GM08714 (cell line): ENCODE measurements around the gene SH3BP5.
A peak's percentile ranks its signal among the peaks of the same experiment; 100 is the strongest.
"Not testable (repeated sequence)": the region's sequence is repeated elsewhere in the genome, so short reads cannot be mapped to it uniquely, and the experiment has no call there.

ENCODE experiments used
- H3K4me3 ChIP-seq: fragments of 200-500 bp; sonication (Bioruptor generic); 2 replicates; pipeline ENCODE4 v1.5.1; 2014; ENCODE audit warnings: mild to moderate bottlenecking, low read length, inconsistent platforms
- ZNF274 ChIP-seq: IDR thresholded peaks from 2 replicates; pipeline ENCODE4 v1.6.1; 2012; ENCODE audit warnings: mild to moderate bottlenecking, low read depth, low read length

SH3BP5 gene

DNA sequence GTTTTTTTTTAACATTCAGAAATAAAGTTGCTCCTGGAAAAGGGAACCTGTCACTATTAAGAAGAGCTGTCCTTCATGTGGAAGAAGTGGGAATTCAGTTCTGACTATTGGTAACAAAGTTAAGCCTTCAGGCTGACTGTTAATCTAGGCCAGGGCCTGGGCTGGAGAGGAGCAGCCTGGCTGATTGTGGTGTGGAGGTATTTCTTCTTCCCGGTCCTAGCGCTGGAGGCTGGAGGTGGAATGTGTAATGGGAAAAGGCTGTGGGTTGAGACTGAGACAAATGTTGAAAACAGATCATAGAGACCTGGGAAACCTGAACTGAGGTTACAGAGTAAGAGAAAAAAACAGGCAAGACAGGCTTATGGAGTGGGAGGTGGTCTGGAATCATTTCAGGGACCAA is 23.8 kb upstream of the SH3BP5 start:
- H3K4me3 ChIP-seq = no peak overlapping the region
- TF ChIP-seq ZNF274 = no peak

DNA sequence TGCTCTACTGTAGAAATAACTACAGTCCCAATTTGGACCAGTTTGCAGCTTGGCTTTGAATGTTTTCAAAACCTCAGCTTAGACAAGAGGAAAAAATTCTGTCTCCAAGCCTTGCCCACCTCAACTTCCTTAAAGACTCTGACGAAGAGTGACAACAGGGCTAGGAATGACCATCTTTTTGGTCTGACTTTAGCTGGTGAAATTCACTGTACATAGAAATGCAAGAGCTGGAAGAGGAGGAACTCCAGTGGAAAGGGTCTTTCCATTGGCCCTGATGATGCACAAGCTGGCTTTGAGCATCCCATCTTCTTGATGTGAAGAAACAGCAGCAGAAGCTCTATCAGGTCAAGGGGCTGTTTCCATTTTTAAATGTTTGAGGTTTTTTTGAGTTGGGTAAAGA is 22.7 kb upstream of the SH3BP5 start:
- no peak overlapping the region for H3K4me3 ChIP-seq
- no peak for TF ChIP-seq ZNF274

DNA sequence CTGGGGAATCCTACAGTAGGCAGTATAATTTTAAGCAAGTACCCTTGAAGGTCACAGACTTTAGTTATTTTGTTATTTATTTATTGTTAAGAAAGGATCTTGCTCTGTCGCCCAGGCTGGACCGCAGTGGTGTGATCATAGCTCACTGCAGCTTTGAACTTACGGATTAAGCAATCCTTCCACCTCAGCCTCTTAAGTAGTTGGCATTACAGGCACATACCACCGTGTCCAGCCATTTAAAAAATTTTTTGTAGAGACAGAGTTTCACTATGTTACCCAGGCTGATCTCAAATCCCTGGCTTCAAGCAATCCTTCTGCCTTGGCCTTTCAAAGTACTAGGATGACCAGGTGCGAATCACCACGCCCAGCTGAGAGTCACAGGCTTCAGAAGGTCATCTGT is 22.1 kb upstream of the SH3BP5 start:
- no peak for TF ChIP-seq ZNF274
- no peak overlapping the region for H3K4me3 ChIP-seq

DNA sequence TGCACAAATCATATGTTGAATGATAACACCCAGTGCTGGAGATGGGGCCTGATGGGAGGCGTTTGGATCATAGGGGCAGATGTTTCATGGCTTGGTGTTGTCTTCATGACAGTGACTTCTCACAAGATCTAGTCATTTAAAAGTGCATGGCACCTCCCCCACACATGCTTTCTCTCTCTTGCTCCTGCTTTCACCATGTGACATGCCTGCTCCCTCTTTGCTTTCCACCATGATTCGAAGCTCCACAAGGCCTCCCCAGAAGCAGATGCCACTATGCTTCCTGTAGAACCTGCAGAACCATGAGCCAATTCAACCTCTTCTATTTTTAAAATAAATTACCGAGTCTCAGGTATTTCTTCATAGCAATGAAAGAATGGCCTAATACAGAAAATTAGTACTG is 17.8 kb upstream of the SH3BP5 start:
- TF ChIP-seq ZNF274 = no peak
- H3K4me3 ChIP-seq = no peak overlapping the region

DNA sequence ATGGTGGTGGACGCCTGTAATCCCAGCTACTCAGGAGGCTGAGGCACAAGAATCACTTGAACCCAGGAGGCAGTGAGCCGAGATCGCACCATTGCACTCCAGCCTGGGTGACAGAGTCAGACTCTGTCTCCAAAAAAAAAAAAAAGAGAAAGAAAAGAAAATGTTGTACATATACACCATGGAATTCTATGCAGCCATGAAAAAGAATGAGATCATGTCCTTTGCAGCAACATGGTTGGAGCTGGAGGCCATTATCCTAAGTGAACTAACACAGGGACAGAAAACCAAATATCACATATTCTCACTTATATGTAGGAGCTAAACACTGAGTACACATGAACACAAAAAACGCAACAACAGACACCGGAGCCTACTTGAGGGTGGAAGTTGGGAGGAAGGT is 17.1 kb upstream of the SH3BP5 start:
- not testable (repeated sequence) for H3K4me3 ChIP-seq

DNA sequence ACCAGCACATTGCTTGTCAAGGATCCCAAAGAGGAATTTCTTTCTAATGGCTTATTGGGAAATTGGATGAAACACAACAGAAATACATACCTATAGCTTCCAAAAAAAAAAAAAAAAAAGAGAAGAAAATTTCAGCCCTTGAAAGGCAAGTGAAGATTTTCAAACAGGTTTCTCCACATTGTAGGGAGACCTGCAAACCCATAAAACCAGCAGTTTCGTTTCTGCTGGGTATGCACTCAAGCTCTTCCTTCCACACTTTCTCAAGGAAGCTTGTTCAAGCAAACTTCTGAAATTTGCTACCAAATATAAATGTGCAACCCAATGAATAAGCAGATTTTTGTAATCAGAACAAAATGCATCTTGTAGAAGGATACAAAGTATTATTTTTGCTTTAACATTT is 15.9 kb upstream of the SH3BP5 start:
- TF ChIP-seq ZNF274 = no peak
- no peak overlapping the region for H3K4me3 ChIP-seq

DNA sequence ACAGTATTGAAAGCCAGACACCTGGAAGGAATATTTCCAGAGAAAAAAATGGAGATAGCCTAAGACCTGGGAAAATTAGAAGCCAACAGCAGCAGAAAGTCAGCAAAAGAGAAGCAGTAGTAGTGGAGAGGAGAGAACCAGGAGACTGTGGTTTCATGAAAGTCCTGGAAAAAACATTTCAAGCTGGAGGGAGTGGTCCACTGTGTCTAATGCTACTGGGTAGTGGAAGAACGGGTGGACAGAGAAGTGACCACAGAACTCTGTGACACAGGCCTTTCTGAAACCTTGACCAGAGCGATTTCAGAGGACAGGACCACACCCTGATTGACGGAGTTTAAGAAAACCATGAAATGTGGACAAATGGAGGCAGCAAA is 15.3 kb upstream of the SH3BP5 start:
- no peak for TF ChIP-seq ZNF274
- H3K4me3 ChIP-seq = no peak overlapping the region

DNA sequence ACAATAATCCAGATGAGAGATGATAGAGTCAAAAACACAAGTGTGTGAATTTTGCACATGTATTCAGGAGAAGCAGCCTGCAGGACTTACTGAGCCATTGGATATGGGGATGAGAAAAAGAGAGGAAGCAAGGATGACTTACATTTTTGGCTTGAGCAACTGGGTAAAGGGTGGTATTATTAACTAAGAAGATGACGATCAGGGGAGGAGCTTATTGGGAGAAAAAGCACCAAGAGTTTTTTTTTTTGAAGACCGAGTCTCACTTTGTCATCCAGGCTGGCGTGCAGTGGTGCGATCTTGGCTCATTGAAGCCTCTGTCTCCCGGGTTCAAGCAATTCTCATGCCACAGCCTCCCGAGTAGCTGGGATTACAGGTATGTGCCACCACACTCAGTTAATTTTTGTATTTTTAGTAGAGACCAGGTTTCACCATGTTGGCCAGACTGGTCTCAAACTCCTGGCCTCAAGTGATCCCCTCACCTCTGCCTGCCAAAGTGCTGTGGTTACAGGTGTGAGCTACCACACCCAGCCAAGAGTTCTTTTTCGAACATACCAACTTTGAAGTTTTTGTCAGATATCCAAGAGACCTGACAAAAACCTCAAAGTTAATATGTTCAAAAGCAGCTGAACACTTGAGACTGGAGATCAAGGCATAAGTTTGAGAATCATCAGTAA is 14.8 kb upstream of the SH3BP5 start:
- TF ChIP-seq ZNF274 = no peak
- H3K4me3 ChIP-seq = no peak overlapping the region

DNA sequence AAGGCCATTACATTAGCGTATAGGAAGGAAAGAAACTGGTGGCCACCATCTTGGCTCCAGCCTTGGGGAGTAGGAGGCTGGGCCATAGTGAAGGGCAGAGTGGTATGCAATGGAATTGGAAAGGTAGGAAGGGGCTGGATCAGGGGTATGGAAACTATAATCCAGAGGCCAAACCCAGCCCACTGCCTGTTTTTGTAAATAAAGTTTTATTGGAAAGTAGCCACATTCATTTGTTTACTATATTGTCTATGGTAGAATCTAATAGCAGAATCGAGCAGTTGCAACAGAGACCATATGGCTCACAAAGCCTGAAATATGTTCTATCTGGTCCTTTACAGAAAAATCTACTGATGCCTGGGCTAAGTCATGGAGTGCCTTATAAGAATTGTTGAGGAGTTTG is 14.1 kb upstream of the SH3BP5 start:
- no peak overlapping the region for H3K4me3 ChIP-seq
- no peak for TF ChIP-seq ZNF274

DNA sequence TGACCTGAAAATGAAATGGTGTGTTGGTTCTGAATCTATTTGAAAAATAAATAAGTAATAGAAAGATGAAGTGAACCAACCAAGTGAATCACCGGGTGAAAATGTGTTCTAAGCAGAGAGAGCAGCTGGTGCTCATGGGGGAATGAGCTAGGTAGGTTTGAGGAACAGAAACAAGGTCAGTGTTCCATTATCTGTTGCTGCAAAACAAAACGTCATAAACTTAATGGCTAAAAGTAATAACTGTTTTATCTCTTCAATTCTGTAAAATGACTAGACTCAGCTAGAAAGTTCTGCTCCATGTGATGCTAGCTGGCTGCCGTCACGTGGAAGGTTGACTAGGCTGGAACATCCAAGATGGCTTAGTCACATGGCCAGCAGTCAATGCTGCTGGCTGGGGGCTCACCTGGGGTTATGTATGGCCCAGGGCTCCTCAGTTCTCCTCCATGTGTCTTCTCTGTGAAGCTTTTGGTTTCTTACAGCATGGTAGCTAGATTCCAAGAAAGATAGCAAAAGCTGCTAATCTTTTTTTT is 13.3 kb upstream of the SH3BP5 start:
- no peak for TF ChIP-seq ZNF274
- H3K4me3 ChIP-seq = peak overlapping the region; percentile 45; the same call in 1 of the 2 replicates

DNA sequence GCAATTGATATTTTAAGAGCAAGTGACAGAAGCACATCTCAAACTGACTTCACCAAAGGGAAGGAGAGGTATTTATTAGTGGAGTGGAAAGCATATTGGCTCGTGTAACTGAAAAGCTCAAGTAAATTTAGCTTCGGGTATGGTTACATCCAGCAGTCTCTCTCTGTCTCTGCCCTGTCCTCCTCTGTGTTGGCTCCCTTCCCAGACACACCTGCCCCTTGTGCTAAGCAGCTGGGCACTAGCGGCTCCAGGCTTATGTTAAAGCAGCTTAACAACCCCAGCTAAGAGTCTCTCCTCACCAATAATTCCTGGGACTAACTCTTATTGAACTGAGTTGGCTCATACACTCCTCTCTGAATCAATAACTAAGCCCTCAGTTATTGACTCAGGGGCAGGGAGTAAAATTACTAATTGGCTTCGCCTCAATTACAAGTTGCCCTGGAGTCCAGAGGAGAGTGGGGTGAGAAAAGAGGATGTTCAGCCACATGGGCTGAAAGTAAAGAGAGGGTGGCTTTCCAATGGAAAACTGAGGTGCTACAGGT is 12.8 kb upstream of the SH3BP5 start:
- no peak for TF ChIP-seq ZNF274
- H3K4me3 ChIP-seq = peak overlapping the region; percentile 45; the same call in 1 of the 2 replicates

DNA sequence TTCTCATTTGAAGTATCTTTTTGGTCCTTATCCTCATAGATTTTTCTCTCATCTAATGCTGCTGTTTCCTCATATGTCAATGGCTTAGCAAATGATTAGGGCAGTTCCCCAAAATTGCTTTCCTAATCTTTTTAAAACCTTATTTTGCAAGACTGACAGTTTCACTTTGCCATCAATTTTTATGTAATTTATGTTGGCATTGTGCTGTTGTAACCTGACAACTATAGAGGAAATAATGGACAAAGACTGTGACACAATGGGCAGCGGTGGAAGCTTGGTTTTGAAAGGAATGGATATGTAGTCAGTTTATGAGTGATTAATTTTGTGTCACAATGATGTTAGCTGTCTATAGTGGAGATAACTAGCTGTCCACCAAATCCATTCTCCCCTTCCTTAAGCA is 10.6 kb upstream of the SH3BP5 start:
- TF ChIP-seq ZNF274 = no peak
- H3K4me3 ChIP-seq = no peak overlapping the region

DNA sequence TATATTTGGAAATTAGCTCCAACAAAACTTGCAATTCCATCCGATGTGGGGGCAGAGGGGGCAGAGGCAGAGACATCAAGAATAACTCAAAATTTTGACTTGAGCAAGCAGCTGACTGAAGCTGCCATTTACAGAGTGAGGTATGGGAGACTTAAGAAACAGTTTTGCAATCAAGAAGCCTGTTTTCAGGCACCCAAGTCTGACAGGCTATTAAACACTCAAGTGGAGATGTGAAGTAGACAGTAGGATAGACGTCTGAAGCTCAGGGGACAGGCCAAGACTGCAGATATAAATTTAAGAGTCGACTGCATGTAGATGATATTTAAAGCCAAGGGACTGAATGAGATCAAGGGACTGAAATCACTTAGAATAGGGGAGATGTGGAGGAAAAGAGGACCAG is 9.9 kb upstream of the SH3BP5 start:
- H3K4me3 ChIP-seq = no peak overlapping the region
- TF ChIP-seq ZNF274 = no peak

DNA sequence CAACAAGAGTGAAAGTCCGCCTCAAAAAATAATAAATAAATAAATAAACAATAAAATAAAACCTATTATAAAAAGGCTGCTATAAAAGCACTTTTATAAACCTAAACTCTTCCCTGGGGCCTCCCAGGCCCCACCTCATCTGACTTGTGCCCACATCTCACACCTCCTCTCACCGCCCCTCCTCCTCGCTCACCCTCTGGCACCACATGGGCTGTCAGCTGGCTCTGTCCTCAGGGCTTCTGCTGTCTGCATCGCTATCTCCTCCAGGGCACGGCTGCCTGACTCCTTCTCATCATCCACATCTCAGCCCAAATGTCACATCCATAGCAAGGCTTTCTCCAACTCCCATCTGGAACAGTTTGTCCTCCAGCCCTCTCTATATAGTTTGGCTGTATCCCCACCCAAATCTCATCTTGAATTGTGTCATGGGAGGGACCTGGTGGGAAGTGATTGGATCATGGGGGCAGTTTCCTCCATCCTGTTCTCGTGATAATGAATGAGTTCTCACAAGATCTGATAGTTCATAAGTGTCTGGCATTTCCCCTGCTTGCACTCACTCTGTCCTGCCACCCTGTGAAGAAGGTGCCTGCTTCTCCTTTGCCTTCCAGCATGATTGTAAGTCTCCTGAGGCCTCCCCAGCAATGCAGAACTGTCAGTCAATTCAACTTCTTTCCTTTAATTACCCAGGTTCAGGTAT is 8.8 kb upstream of the SH3BP5 start:
- H3K4me3 ChIP-seq = no peak overlapping the region
- no peak for TF ChIP-seq ZNF274

DNA sequence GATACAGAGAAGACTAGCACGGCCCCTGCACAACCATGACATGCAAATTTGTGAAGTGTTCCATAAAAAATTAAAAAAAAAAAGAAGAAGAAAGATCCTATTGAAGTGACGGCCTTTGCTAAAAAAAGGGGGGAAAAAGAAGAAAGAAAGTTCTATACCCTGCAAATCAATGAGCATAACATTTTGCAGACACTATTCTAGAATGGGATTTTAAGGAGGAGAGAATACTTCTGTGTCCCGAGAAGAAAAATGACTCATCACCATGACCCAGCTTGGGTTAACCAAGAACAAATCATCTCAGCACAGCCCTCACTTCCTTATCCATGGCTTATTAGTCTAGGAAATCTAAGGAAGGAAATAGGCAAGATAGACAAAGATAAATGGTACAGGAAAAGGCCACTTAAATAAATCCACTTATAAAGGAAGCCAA is 7.4 kb upstream of the SH3BP5 start:
- no peak for TF ChIP-seq ZNF274
- no peak overlapping the region for H3K4me3 ChIP-seq
